ENCODE results near the gene RMDN2.

The RMDN2 gene

GRCh38 chr2:38035968-38036367 lies 110.9 kb downstream of the RMDN2 start:
- Histone ChIP-seq H3K4me3 (ENCODE audit: low read depth in 1 of 2, low read length in 2 of 2) (no peak overlapping the region), H4K20me1 (ENCODE audit: insufficient read depth, low read length) (no peaks in the 10 kb centered on the region), H3K9ac (ENCODE audit: low read depth, low read length) (no peak overlapping the region), H3K79me2 (ENCODE audit: insufficient read depth, low read length) (no peaks in the 10 kb centered on the region), H3K4me2 (ENCODE audit: insufficient read depth, low read length) (no peak overlapping the region), H2AFZ (ENCODE audit: low read depth, low read length) (no peak overlapping the region), H3K27ac (ENCODE audit: low read length) (no peak overlapping the region), H3K27me3 (ENCODE audit: insufficient read depth, low read length, poor library complexity) (peaks cover 19% of the 10 kb centered on the region), H3K9me3 (ENCODE audit: insufficient read depth, low read length, severe bottlenecking) (no peaks in the 10 kb centered on the region), H3K36me3 (ENCODE audit: insufficient read depth, low read length) (no peaks in the 10 kb centered on the region), H3K4me1 (ENCODE audit: insufficient read depth, low read length) (no peaks in the 10 kb centered on the region)
- DNase-seq = no peak
- no peak for ATAC-seq (ENCODE audit: insufficient read depth, low read depth)
- TF ChIP-seq EZH2 (IDR thresholded peaks at IDR 0.05; ENCODE audit: borderline replicate concordance, low read depth, low read length, severe bottlenecking) (no peak), CTCF (IDR thresholded peaks at IDR 0.05; ENCODE audit: borderline replicate concordance, extremely low read depth, low read length, poor library complexity, severe bottlenecking) (no peak)

DNA sequence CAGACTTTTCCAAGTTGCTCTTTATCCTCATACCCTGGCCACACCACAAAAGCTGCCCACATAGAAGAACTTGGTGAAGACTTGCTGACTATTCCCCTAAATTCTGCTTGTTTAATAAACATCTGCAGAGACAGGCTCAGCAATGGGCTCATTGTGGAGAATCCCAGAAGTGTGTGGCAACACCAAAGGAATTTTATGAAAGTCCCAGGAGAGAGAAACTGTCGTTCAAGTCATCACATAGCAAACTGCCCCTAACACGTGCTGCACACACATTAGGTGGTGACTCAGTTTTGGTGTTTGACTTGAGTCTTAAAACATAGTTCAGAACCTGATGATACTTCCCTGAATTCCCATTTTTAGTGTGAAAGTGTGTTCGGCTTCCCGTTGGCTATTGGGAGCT lies 112.2 kb downstream of the RMDN2 start:
- ATAC-seq (ENCODE audit: insufficient read depth, low read depth) (no peak), DNase-seq (no peak)
- no peaks in the 10 kb centered on the region for H3K36me3 ChIP-seq (ENCODE audit: insufficient read depth, low read length)
- no peak overlapping the region for H3K27ac ChIP-seq (ENCODE audit: low read length)
- H4K20me1 ChIP-seq (ENCODE audit: insufficient read depth, low read length) = no peaks in the 10 kb centered on the region
- H3K4me2 ChIP-seq (ENCODE audit: insufficient read depth, low read length) = no peak overlapping the region
- peaks cover 19% of the 10 kb centered on the region for H3K27me3 ChIP-seq (ENCODE audit: insufficient read depth, low read length, poor library complexity)
- no peak overlapping the region for H3K9ac ChIP-seq (ENCODE audit: low read depth, low read length)
- H3K4me1 ChIP-seq (ENCODE audit: insufficient read depth, low read length) = no peaks in the 10 kb centered on the region
- H3K4me3 ChIP-seq (ENCODE audit: low read depth in 1 of 2, low read length in 2 of 2) = no peak overlapping the region
- TF ChIP-seq EZH2 (IDR thresholded peaks at IDR 0.05; ENCODE audit: borderline replicate concordance, low read depth, low read length, severe bottlenecking) (no peak), CTCF (IDR thresholded peaks at IDR 0.05; ENCODE audit: borderline replicate concordance, extremely low read depth, low read length, poor library complexity, severe bottlenecking) (no peak)
- H2AFZ ChIP-seq (ENCODE audit: low read depth, low read length) = no peak overlapping the region
- H3K9me3 ChIP-seq (ENCODE audit: insufficient read depth, low read length, severe bottlenecking) = no peaks in the 10 kb centered on the region
- H3K79me2 ChIP-seq (ENCODE audit: insufficient read depth, low read length) = no peaks in the 10 kb centered on the region

DNA sequence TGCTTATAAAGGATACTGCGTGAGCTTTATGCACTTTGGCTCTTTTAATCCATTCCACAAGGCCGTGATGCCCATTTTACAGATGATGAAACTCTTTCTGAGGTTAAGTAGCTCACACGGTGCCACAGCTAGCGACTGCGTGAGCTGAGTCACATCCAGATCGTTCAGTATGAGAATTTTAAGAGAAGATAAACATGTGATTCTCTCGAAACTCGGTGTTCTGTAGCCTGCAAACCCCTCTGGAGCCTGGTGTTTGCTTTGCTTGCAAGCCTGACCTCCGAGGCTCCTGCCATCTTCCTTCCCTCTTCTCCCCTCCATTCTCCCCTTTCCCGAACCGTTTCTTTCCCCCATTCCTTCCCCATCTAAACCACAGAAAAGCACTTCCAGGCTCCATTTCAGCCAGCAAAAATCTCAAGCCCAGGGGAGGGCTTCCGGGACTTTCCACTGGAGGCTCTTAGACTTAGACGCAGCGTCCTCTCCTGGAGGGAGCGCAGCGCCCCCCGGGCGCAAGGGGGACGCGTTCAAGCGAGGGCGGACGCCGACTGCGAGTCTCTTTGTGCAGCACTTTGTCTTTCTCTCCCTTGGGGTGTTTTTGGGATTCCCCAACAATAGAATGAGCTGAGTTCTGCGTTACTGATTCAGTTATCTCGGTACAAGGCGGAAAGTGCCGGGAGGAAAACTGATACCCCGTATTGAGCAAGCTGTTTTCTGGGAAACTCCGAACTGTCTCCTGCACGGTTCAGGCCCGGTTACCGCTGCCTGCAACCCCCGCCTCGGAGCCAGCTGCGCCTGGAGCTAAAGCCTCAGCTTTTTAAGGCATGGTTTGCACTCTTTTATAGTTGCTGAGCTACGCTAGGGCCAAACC lies 112.9 kb downstream of the RMDN2 start:
- H3K27me3 ChIP-seq (ENCODE audit: insufficient read depth, low read length, poor library complexity) = peaks cover 23% of the 10 kb centered on the region
- no peak overlapping the region for H3K9ac ChIP-seq (ENCODE audit: low read depth, low read length)
- no peak overlapping the region for H2AFZ ChIP-seq (ENCODE audit: low read depth, low read length)
- no peaks in the 10 kb centered on the region for H3K4me1 ChIP-seq (ENCODE audit: insufficient read depth, low read length)
- no peak for ATAC-seq (ENCODE audit: insufficient read depth, low read depth)
- H3K9me3 ChIP-seq (ENCODE audit: insufficient read depth, low read length, severe bottlenecking) = no peaks in the 10 kb centered on the region
- no peak overlapping the region for H3K27ac ChIP-seq (ENCODE audit: low read length)
- H3K36me3 ChIP-seq (ENCODE audit: insufficient read depth, low read length) = no peaks in the 10 kb centered on the region
- no peak overlapping the region for H3K4me2 ChIP-seq (ENCODE audit: insufficient read depth, low read length)
- no peak for DNase-seq
- no peaks in the 10 kb centered on the region for H3K79me2 ChIP-seq (ENCODE audit: insufficient read depth, low read length)
- H3K4me3 ChIP-seq (ENCODE audit: low read depth in 1 of 2, low read length in 2 of 2) = no peak overlapping the region
- no peaks in the 10 kb centered on the region for H4K20me1 ChIP-seq (ENCODE audit: insufficient read depth, low read length)
- TF ChIP-seq CTCF (IDR thresholded peaks at IDR 0.05; ENCODE audit: borderline replicate concordance, extremely low read depth, low read length, poor library complexity, severe bottlenecking) = no peak
- TF ChIP-seq EZH2 (IDR thresholded peaks at IDR 0.05; ENCODE audit: borderline replicate concordance, low read depth, low read length, severe bottlenecking) = no peak
